Measurements from ENCODE around the gene KRT26. TPM values are rescaled to one million over a fixed set of nuclear protein-coding genes. Genes with fewer than 3 reads are reported as not detected.
A peak's percentile ranks its signal among the peaks of the same experiment; 100 is the strongest.

The KRT26 gene
- polyA plus RNA-seq, 2 of the 4 experiments (the other 2 are of a cell fraction), result not detected

- ChIA-PET CTCF (interaction anchor here (0.7 to 10.8 kb wide), 13 partner anchors 8 to 859 kb away, joined by 3 to 282 read pairs (median 5); no protein-coding TSS in a partner anchor), POLR2A (interaction anchor here (2.1 kb wide), 1 partner anchor 13 kb away, joined by 6 read pairs; no protein-coding TSS in a partner anchor)
- Histone ChIP-seq H3K4me2 (no peak overlapping the region), H3K27ac (no peak overlapping the region), H3K4me1 (peaks cover 24% of the 10 kb centered on the region), H3K9me3 (no peaks in the 10 kb centered on the region; the same call in 2 of the 3 replicates), H3K4me3 (no peak overlapping the region)
- WGBS (ENCODE audit: missing lambda C conversion rate), result 97% methylated on average over 3 of the region's 3 CpGs
- peak; percentile 49 for FAIRE-seq
- no peak for DNase-seq (ENCODE audit: low read depth in 1 of 2, low spot score in 1 of 2)
- ATAC-seq, result no peak
- TF ChIP-seq, protein P1, sequence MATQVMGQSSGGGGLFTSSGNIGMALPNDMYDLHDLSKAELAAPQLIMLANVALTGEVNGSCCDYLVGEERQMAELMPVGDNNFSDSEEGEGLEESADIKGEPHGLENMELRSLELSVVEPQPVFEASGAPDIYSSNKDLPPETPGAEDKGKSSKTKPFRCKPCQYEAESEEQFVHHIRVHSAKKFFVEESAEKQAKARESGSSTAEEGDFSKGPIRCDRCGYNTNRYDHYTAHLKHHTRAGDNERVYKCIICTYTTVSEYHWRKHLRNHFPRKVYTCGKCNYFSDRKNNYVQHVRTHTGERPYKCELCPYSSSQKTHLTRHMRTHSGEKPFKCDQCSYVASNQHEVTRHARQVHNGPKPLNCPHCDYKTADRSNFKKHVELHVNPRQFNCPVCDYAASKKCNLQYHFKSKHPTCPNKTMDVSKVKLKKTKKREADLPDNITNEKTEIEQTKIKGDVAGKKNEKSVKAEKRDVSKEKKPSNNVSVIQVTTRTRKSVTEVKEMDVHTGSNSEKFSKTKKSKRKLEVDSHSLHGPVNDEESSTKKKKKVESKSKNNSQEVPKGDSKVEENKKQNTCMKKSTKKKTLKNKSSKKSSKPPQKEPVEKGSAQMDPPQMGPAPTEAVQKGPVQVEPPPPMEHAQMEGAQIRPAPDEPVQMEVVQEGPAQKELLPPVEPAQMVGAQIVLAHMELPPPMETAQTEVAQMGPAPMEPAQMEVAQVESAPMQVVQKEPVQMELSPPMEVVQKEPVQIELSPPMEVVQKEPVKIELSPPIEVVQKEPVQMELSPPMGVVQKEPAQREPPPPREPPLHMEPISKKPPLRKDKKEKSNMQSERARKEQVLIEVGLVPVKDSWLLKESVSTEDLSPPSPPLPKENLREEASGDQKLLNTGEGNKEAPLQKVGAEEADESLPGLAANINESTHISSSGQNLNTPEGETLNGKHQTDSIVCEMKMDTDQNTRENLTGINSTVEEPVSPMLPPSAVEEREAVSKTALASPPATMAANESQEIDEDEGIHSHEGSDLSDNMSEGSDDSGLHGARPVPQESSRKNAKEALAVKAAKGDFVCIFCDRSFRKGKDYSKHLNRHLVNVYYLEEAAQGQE (IDR thresholded peaks at IDR 0.05), result peak; percentile 74
- TF ChIP-seq, protein P2, sequence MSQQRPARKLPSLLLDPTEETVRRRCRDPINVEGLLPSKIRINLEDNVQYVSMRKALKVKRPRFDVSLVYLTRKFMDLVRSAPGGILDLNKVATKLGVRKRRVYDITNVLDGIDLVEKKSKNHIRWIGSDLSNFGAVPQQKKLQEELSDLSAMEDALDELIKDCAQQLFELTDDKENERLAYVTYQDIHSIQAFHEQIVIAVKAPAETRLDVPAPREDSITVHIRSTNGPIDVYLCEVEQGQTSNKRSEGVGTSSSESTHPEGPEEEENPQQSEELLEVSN (IDR thresholded peaks at IDR 0.05; ENCODE audit: borderline replicate concordance, low read depth), result no peak
These were observed 34.1 kb upstream of the KRT26 start for GRCh38 chr17:40806131-40806530.

GRCh38 chr17:40803617-40804082 lies 31.6 kb upstream of the KRT26 start:
- Histone ChIP-seq H3K4me3 (no peak overlapping the region), H3K27ac (peak overlapping the region; percentile 27 to 56; a peak in 4 of 6 replicates), H3K4me2 (peak overlapping the region; percentile 53), H3K4me1 (peaks cover 7% of the 10 kb centered on the region), H3K9me3 (no peaks in the 10 kb centered on the region; the same call in 2 of the 3 replicates)
- ChIA-PET POLR2A (no interaction called here), CTCF (interaction anchor here (0.6 to 10.8 kb wide), 48 partner anchors 8 to 875 kb away, joined by 3 to 282 read pairs (median 4); partner anchors contain the start of genes KRT12 and KRT13)
- ATAC-seq (peak; percentile 99), FAIRE-seq (peak; percentile 94), DNase-seq (ENCODE audit: low read depth in 1 of 2, low spot score in 1 of 2) (peak; percentile 88 to 96)
- TF ChIP-seq CHD2 (IDR thresholded peaks at IDR 0.05; ENCODE audit: low read length, partially characterized antibody), result no peak
- peak; percentile 94 for TF ChIP-seq MAFK (IDR thresholded peaks at IDR 0.05; ENCODE audit: partially characterized antibody)
- no peak for TF ChIP-seq RNF2 (IDR thresholded peaks at IDR 0.05; ENCODE audit: borderline replicate concordance, low read depth)
- TF ChIP-seq SMC3 (IDR thresholded peaks at IDR 0.05), result peak; percentile 99
- TF ChIP-seq MAX (IDR thresholded peaks at IDR 0.05), result peak; percentile 66; the same call in 1 of the 2 replicates
- TF ChIP-seq SREBF2 (IDR thresholded peaks at IDR 0.05), result 0 out of 2 replicates have a peak, but pooled peaks have one; percentile 12
- TF ChIP-seq RAD21 (conservative IDR thresholded peaks at IDR 0.05 in 1 of 2, IDR thresholded peaks at IDR 0.05 in 1 of 2), result peak; percentile 100
- no peak for TF ChIP-seq NPAS2 (CRISPR knock-in tag; IDR thresholded peaks at IDR 0.05; ENCODE audit: borderline replicate concordance)
- TF ChIP-seq, protein P3, sequence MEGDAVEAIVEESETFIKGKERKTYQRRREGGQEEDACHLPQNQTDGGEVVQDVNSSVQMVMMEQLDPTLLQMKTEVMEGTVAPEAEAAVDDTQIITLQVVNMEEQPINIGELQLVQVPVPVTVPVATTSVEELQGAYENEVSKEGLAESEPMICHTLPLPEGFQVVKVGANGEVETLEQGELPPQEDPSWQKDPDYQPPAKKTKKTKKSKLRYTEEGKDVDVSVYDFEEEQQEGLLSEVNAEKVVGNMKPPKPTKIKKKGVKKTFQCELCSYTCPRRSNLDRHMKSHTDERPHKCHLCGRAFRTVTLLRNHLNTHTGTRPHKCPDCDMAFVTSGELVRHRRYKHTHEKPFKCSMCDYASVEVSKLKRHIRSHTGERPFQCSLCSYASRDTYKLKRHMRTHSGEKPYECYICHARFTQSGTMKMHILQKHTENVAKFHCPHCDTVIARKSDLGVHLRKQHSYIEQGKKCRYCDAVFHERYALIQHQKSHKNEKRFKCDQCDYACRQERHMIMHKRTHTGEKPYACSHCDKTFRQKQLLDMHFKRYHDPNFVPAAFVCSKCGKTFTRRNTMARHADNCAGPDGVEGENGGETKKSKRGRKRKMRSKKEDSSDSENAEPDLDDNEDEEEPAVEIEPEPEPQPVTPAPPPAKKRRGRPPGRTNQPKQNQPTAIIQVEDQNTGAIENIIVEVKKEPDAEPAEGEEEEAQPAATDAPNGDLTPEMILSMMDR (IDR thresholded peaks at IDR 0.05), result peak; percentile 98
- WGBS (ENCODE audit: missing lambda C conversion rate), result 5% methylated on average over 13 of the region's 13 CpGs

- ChIA-PET CTCF (interaction anchor here (0.9 to 10.8 kb wide), 9 partner anchors 10 to 864 kb away, joined by 3 to 282 read pairs (median 9); no protein-coding TSS in a partner anchor), POLR2A (no interaction called here)
- Histone ChIP-seq H3K4me1 (peaks cover 7% of the 10 kb centered on the region), H3K27ac (no peak overlapping the region), H3K4me3 (no peak overlapping the region), H3K4me2 (no peak overlapping the region), H3K9me3 (no peaks in the 10 kb centered on the region; the same call in 2 of the 3 replicates)
- WGBS (ENCODE audit: missing lambda C conversion rate), result 75% methylated on average over 2 of the region's 2 CpGs
- no peak for ATAC-seq
- DNase-seq (ENCODE audit: low read depth in 1 of 2, low spot score in 1 of 2), result no peak
- FAIRE-seq, result no peak
- TF ChIP-seq ESRRA (IDR thresholded peaks at IDR 0.05; ENCODE audit: borderline replicate concordance, low read length) (no peak), JUN (IDR thresholded peaks at IDR 0.05) (no peak), MAFK (IDR thresholded peaks at IDR 0.05; ENCODE audit: partially characterized antibody) (no peak), MAX (IDR thresholded peaks at IDR 0.05) (no peak), NR3C1 (IDR thresholded peaks at IDR 0.05) (no peak), KDM1A (IDR thresholded peaks at IDR 0.05; ENCODE audit: low read depth) (no peak), JUNB (IDR thresholded peaks at IDR 0.05) (no peak), FOSB (CRISPR knock-in tag; IDR thresholded peaks at IDR 0.05) (no peak), TFCP2L1 (CRISPR knock-in tag; IDR thresholded peaks at IDR 0.05) (no peak), RARB (CRISPR knock-in tag; IDR thresholded peaks at IDR 0.05) (no peak)
- TF ChIP-seq, protein P4, sequence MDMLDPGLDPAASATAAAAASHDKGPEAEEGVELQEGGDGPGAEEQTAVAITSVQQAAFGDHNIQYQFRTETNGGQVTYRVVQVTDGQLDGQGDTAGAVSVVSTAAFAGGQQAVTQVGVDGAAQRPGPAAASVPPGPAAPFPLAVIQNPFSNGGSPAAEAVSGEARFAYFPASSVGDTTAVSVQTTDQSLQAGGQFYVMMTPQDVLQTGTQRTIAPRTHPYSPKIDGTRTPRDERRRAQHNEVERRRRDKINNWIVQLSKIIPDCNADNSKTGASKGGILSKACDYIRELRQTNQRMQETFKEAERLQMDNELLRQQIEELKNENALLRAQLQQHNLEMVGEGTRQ (IDR thresholded peaks at IDR 0.05), result no peak
- TF ChIP-seq, protein P5, sequence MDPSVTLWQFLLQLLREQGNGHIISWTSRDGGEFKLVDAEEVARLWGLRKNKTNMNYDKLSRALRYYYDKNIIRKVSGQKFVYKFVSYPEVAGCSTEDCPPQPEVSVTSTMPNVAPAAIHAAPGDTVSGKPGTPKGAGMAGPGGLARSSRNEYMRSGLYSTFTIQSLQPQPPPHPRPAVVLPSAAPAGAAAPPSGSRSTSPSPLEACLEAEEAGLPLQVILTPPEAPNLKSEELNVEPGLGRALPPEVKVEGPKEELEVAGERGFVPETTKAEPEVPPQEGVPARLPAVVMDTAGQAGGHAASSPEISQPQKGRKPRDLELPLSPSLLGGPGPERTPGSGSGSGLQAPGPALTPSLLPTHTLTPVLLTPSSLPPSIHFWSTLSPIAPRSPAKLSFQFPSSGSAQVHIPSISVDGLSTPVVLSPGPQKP (IDR thresholded peaks at IDR 0.05; ENCODE audit: low read depth, low read length), result no peak
These were observed 29.2 kb upstream of the KRT26 start for GRCh38 chr17:40801157-40801556.

All from A549 (cell line).